Rectal smooth muscle tissue (tissue), 1 donor: ENCODE results near the gene OR2T3.
"Not testable (repeated sequence)": the region's sequence is repeated elsewhere in the genome, so short reads cannot be mapped to it uniquely, and the experiment has no call there.

Source experiments
- H3K27ac ChIP-seq: one replicate; pipeline ENCODE4 v1.7.0; 2013; ENCODE audit warnings: low read depth, low read length, inconsistent platforms
- H3K27me3 ChIP-seq: one replicate; pipeline ENCODE4 v1.7.0; 2013; ENCODE audit warnings: low read length; ENCODE audit not compliant: control insufficient read depth, insufficient read depth
- H3K36me3 ChIP-seq: one replicate; pipeline ENCODE4 v1.7.0; 2013; ENCODE audit warnings: low read length; ENCODE audit not compliant: control insufficient read depth, insufficient read depth
- H3K4me1 ChIP-seq: one replicate; pipeline ENCODE4 v1.7.0; 2013; ENCODE audit warnings: low read length; ENCODE audit not compliant: control insufficient read depth, insufficient read depth
- H3K4me3 ChIP-seq: one replicate; pipeline ENCODE4 v1.7.0; 2013; ENCODE audit warnings: low read length
- H3K9ac ChIP-seq: one replicate; pipeline ENCODE4 v1.7.0; 2013; ENCODE audit warnings: low read length

Gene OR2T3

GRCh38 chr1:248488289-248488688, 15.1 kb downstream of the OR2T3 start, which contains the start of gene OR2T5:
OR2T5 (plus strand) TSS chr1:248488589; CDS start chr1:248488589, 0 bp downstream.
- not testable (repeated sequence) for H3K27me3 ChIP-seq, H3K4me3 ChIP-seq, H3K9ac ChIP-seq, H3K4me1 ChIP-seq, H3K36me3 ChIP-seq, H3K27ac ChIP-seq

GRCh38 chr1:248496661-248497060, 23.5 kb downstream of the OR2T3 start:
- not testable (repeated sequence) for H3K27ac ChIP-seq, H3K9ac ChIP-seq, H3K4me1 ChIP-seq, H3K27me3 ChIP-seq, H3K36me3 ChIP-seq, H3K4me3 ChIP-seq

GRCh38 chr1:248500305-248501035, 27.3 kb downstream of the OR2T3 start:
- H3K4me3 ChIP-seq, H3K27me3 ChIP-seq, H3K27ac ChIP-seq, H3K9ac ChIP-seq, H3K36me3 ChIP-seq, H3K4me1 ChIP-seq: not testable (repeated sequence)

GRCh38 chr1:248507773-248508172, 34.6 kb downstream of the OR2T3 start, which contains the start of gene OR2G6:
OR2G6 (plus strand) TSS chr1:248508073; CDS start chr1:248521647, 13,574 bp downstream.
- not testable (repeated sequence) for H3K9ac ChIP-seq, H3K4me1 ChIP-seq, H3K36me3 ChIP-seq, H3K4me3 ChIP-seq, H3K27ac ChIP-seq, H3K27me3 ChIP-seq

GRCh38 chr1:248510217-248510616, 37.1 kb downstream of the OR2T3 start:
- H3K4me3 ChIP-seq, H3K9ac ChIP-seq, H3K27ac ChIP-seq, H3K27me3 ChIP-seq, H3K36me3 ChIP-seq, H3K4me1 ChIP-seq: not testable (repeated sequence)

GRCh38 chr1:248521856-248522255, 48.7 kb downstream of the OR2T3 start:
- no peaks in the 10 kb centered on the region for H3K27me3 ChIP-seq
- no peak overlapping the region for H3K9ac ChIP-seq
- no peaks in the 10 kb centered on the region for H3K4me1 ChIP-seq
- no peak overlapping the region for H3K27ac ChIP-seq
- H3K4me3 ChIP-seq = no peak overlapping the region
- H3K36me3 ChIP-seq = no peaks in the 10 kb centered on the region
